ENCODE results near the gene CYSTM1.

Gene CYSTM1

GRCh38 chr5:140214831-140215230, 39.8 kb downstream of the CYSTM1 start:
- FAIRE-seq = no peak

- no peak for FAIRE-seq
Observed at GRCh38 chr5:140215276-140215675, 40.3 kb downstream of the CYSTM1 start.

- no peak for FAIRE-seq
Observed at GRCh38 chr5:140216478-140217074, 41.6 kb downstream of the CYSTM1 start.

GRCh38 chr5:140217299-140218026, 42.5 kb downstream of the CYSTM1 start:
- FAIRE-seq = no peak

- FAIRE-seq = no peak
Observed at GRCh38 chr5:140219068-140219991, 44.3 kb downstream of the CYSTM1 start.

- FAIRE-seq = no peak
Observed at GRCh38 chr5:140220032-140220697, 45.2 kb downstream of the CYSTM1 start.

GRCh38 chr5:140220698-140221064, 45.7 kb downstream of the CYSTM1 start:
- FAIRE-seq = no peak

- no peak for FAIRE-seq
Observed at GRCh38 chr5:140221697-140222223, 46.8 kb downstream of the CYSTM1 start.

GRCh38 chr5:140222416-140222815, 47.4 kb downstream of the CYSTM1 start:
- FAIRE-seq = no peak

- FAIRE-seq = no peak
Observed at GRCh38 chr5:140223567-140223966, 48.6 kb downstream of the CYSTM1 start.

- FAIRE-seq = no peak
Observed at GRCh38 chr5:140224658-140225057, 49.7 kb downstream of the CYSTM1 start.

GRCh38 chr5:140225396-140225795, 50.4 kb downstream of the CYSTM1 start:
- FAIRE-seq = no peak

GRCh38 chr5:140227046-140227445, 52.1 kb downstream of the CYSTM1 start:
- no peak for FAIRE-seq

- FAIRE-seq = no peak
Observed at GRCh38 chr5:140228364-140228837, 53.4 kb downstream of the CYSTM1 start.

- no peak for FAIRE-seq
Observed at GRCh38 chr5:140230373-140230772, 55.4 kb downstream of the CYSTM1 start.

GRCh38 chr5:140232731-140233130, 57.7 kb downstream of the CYSTM1 start:
- no peak for FAIRE-seq

GRCh38 chr5:140234377-140234989, 59.5 kb downstream of the CYSTM1 start:
- FAIRE-seq = no peak

GRCh38 chr5:140235791-140236551, 61.0 kb downstream of the CYSTM1 start:
- no peak for FAIRE-seq

- no peak for FAIRE-seq
Observed at GRCh38 chr5:140236891-140237598, 62.1 kb downstream of the CYSTM1 start.

- FAIRE-seq = no peak
Observed at GRCh38 chr5:140238756-140239155, 63.8 kb downstream of the CYSTM1 start.

GRCh38 chr5:140239461-140239860, 64.5 kb downstream of the CYSTM1 start:
- no peak for FAIRE-seq

Measured in TTC549 (cell line).